ENCODE data around the gene MBTPS1.

Gene MBTPS1

DNA sequence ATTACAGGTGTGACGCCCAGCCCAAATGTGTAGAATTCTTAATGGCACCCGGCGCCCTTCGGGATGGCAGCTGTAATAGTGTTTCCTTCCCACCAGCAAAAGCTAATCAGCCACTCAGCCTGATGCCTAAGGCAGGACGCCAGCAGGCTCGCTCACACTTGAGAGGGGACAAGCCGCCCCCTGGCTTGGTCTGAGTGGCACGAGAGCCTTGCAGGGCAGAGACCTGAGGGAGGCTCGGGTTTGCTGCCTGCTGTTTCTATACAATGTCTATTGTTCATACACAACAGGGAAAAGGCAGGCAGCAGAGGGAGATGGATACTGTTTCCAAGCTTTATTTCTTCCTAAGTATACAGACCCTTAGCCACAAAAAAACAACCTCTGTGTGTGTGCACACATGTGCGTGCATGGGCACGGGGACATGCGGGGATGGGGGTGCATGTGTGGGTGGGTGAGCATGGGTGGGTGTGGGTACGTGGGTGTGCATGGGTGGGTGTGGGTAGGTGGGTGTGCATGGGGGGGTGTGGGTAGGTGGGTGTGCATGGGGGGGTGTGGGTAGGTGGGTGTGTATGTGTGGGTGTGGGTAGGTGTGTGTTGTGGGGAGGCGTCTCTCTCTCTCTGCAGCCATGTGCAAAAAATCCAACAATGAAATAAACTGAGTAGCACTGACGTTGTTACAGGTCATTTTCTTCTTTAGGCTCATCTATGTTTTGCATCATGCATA is 84.1 kb downstream of the MBTPS1 start:
- H3K36me3 ChIP-seq (ENCODE audit: control insufficient read depth, insufficient read depth, low read length): no peaks in the 10 kb centered on the region
- DNase-seq (ENCODE audit: extremely low read depth, insufficient read length): no peak
- TF ChIP-seq, protein P1, sequence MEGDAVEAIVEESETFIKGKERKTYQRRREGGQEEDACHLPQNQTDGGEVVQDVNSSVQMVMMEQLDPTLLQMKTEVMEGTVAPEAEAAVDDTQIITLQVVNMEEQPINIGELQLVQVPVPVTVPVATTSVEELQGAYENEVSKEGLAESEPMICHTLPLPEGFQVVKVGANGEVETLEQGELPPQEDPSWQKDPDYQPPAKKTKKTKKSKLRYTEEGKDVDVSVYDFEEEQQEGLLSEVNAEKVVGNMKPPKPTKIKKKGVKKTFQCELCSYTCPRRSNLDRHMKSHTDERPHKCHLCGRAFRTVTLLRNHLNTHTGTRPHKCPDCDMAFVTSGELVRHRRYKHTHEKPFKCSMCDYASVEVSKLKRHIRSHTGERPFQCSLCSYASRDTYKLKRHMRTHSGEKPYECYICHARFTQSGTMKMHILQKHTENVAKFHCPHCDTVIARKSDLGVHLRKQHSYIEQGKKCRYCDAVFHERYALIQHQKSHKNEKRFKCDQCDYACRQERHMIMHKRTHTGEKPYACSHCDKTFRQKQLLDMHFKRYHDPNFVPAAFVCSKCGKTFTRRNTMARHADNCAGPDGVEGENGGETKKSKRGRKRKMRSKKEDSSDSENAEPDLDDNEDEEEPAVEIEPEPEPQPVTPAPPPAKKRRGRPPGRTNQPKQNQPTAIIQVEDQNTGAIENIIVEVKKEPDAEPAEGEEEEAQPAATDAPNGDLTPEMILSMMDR (IDR thresholded peaks at IDR 0.05; ENCODE audit: insufficient read depth, low read length, poor library complexity, severe bottlenecking): no peak
- no peak overlapping the region for H3K4me3 ChIP-seq (replicated peaks; ENCODE audit: low read depth, low read length)
- peaks cover 1% of the 10 kb centered on the region; the same call in 1 of the 2 replicates for H3K27me3 ChIP-seq (replicated peaks; ENCODE audit: control insufficient read depth, insufficient read depth, low read length)

DNA sequence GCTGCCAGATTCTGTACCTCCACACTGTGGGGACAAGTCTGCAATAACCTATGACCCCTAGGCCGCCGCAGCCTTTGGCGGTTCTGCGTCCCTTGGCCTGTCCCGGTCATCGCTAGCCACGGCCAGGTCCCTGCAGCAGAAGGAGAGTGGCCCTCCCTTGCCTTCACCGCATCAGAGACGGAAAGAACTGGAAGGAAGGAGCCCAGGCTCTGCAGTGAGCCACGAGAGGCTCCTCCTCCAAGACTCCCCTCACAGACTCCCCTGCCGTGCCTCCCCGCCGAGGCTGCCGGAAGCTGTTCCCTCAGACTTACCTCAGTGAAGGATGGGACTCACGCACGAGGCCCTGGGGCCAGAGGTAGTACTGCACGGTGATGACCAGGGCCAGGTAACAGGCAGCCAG is 85.2 kb downstream of the MBTPS1 start:
- Histone ChIP-seq H3K36me3 (ENCODE audit: control insufficient read depth, insufficient read depth, low read length) (no peaks in the 10 kb centered on the region), H3K27me3 (replicated peaks; ENCODE audit: control insufficient read depth, insufficient read depth, low read length) (peaks cover 1% of the 10 kb centered on the region; the same call in 1 of the 2 replicates), H3K4me3 (replicated peaks; ENCODE audit: low read depth, low read length) (no peak overlapping the region)
- TF ChIP-seq, protein P1 (IDR thresholded peaks at IDR 0.05; ENCODE audit: insufficient read depth, low read length, poor library complexity, severe bottlenecking): no peak
- DNase-seq (ENCODE audit: extremely low read depth, insufficient read length): no peak

DNA sequence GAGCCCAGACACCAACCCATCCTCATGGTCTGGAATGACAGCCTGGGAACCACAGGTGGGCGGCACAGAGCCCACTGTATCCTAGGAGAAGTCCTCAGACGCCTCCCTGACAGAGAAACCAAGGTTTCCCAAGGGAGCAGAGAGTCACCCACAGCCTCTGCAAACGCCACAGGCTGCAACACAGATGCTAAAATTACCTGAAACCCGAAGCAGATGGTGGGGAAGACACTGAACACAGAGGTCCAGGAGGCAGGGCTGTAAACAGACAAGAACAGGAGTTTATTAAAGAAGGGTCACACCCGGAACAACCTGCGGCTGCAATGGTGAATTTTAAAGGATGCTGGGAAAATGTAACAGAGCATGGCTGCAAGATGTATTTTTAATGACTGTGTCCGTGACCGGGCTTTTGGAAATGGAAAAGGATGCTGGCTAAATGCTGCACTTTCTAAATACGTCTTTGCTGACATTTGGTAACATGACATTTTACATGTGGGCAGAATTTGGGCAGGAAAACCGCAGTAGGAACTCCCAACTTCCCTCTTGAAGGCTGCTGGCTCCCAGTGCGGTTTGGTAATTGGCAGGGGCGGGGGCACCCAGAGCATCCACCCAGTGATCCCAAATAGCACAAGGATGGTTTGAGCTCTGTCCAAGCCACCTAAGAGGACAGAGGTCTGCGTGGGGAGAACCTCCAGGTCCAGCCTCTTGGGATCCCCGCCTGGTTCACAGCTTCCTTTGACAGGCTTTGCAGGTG is 87.3 kb downstream of the MBTPS1 start:
- Histone ChIP-seq H3K27me3 (replicated peaks; ENCODE audit: control insufficient read depth, insufficient read depth, low read length) (peaks cover 1% of the 10 kb centered on the region; the same call in 1 of the 2 replicates), H3K4me3 (replicated peaks; ENCODE audit: low read depth, low read length) (no peak overlapping the region), H3K36me3 (ENCODE audit: control insufficient read depth, insufficient read depth, low read length) (no peaks in the 10 kb centered on the region)
- no peak for DNase-seq (ENCODE audit: extremely low read depth, insufficient read length)
- TF ChIP-seq, protein P1 (IDR thresholded peaks at IDR 0.05; ENCODE audit: insufficient read depth, low read length, poor library complexity, severe bottlenecking): no peak

DNA sequence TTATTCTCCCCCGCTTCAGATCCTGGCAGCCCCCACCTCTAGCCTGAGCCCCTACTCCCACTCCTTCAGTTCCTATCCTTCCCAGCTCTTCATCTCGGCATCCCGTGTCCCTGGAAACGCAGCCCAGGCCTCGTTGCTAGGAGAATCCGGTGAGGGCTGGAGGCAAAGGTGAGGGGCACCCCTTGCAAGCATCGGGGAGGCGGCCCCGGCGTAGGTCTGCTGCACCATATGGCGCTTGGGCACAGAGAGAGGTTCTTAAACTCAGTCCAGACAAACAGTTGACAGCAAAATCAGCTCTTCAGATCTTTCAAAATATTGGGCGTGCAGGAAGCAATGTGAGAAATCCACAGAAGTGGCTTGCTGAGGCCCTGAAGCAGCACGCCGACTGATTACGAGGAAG is 89.1 kb downstream of the MBTPS1 start:
- no peak for DNase-seq (ENCODE audit: extremely low read depth, insufficient read length)
- TF ChIP-seq, protein P1 (IDR thresholded peaks at IDR 0.05; ENCODE audit: insufficient read depth, low read length, poor library complexity, severe bottlenecking): no peak
- no peaks in the 10 kb centered on the region for H3K36me3 ChIP-seq (ENCODE audit: control insufficient read depth, insufficient read depth, low read length)
- H3K4me3 ChIP-seq (replicated peaks; ENCODE audit: low read depth, low read length): no peak overlapping the region
- peaks cover 1% of the 10 kb centered on the region; the same call in 1 of the 2 replicates for H3K27me3 ChIP-seq (replicated peaks; ENCODE audit: control insufficient read depth, insufficient read depth, low read length)

DNA sequence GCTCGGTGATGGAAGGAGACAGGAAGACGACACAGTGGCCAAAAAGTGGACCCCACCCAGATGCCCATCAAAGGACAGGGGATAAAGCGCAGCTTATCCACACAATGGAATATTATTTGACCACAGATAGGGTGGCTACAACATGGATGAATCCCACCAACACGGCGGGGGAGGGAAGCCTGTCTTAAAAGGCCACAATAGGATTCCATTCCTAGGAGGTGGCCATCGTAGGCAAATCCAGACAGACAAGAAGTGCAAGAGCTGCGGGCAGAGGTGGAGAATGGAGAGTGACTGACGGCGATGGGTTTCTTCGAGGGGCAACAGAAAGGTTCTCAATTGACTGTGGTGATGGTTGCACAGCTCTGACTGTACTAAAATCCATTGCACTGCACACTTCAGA is 90.1 kb downstream of the MBTPS1 start:
- TF ChIP-seq, protein P1 (IDR thresholded peaks at IDR 0.05; ENCODE audit: insufficient read depth, low read length, poor library complexity, severe bottlenecking): no peak
- DNase-seq (ENCODE audit: extremely low read depth, insufficient read length): no peak
- peaks cover 1% of the 10 kb centered on the region; the same call in 1 of the 2 replicates for H3K27me3 ChIP-seq (replicated peaks; ENCODE audit: control insufficient read depth, insufficient read depth, low read length)
- no peaks in the 10 kb centered on the region for H3K36me3 ChIP-seq (ENCODE audit: control insufficient read depth, insufficient read depth, low read length)
- no peak overlapping the region for H3K4me3 ChIP-seq (replicated peaks; ENCODE audit: low read depth, low read length)
